ENCODE measurements around the gene MRPL49.

GRCh38 chr11:65107078-65107477 is 15.0 kb upstream of the MRPL49 start:
- TF ChIP-seq, protein P1, sequence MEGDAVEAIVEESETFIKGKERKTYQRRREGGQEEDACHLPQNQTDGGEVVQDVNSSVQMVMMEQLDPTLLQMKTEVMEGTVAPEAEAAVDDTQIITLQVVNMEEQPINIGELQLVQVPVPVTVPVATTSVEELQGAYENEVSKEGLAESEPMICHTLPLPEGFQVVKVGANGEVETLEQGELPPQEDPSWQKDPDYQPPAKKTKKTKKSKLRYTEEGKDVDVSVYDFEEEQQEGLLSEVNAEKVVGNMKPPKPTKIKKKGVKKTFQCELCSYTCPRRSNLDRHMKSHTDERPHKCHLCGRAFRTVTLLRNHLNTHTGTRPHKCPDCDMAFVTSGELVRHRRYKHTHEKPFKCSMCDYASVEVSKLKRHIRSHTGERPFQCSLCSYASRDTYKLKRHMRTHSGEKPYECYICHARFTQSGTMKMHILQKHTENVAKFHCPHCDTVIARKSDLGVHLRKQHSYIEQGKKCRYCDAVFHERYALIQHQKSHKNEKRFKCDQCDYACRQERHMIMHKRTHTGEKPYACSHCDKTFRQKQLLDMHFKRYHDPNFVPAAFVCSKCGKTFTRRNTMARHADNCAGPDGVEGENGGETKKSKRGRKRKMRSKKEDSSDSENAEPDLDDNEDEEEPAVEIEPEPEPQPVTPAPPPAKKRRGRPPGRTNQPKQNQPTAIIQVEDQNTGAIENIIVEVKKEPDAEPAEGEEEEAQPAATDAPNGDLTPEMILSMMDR (IDR thresholded peaks at IDR 0.05), result no peak
- no peak for TF ChIP-seq POLR2AphosphoS5 (IDR thresholded peaks at IDR 0.05)
- TF ChIP-seq POLR2A (IDR thresholded peaks at IDR 0.05), result no peak

All from upper lobe of left lung (tissue), 4 donors.